PFSK-1 (cell line): ENCODE data around the gene CDK7.

Experiments
- FOXP2 ChIP-seq: optimal IDR thresholded peaks from 2 replicates; pipeline ENCODE3; 2011; ENCODE audit warnings: borderline replicate concordance, control low read depth, inconsistent platforms; ENCODE audit not compliant: insufficient read depth; ENCODE audit errors: extremely low read length, extremely low read depth
- POLR2AphosphoS5 ChIP-seq: IDR thresholded peaks from 2 replicates; pipeline ENCODE4 v1.6.1; 2012; ENCODE audit warnings: low read depth, mild to moderate bottlenecking, control low read depth, low read length, moderate library complexity
- SIN3A ChIP-seq: IDR thresholded peaks from 2 replicates; pipeline ENCODE4 v1.6.1; 2012; ENCODE audit warnings: mild to moderate bottlenecking, low read length, moderate library complexity, borderline replicate concordance; ENCODE audit not compliant: insufficient read depth
- TAF1 ChIP-seq: IDR thresholded peaks from 2 replicates; pipeline ENCODE4 v1.6.1; 2012; ENCODE audit warnings: low read length, control low read depth, borderline replicate concordance; ENCODE audit not compliant: insufficient read depth
- TF ChIP-seq, protein P1 (sequence below), 2 experiments: IDR thresholded peaks; 2 replicates each; pipeline versions ENCODE4 v1.6.1 to v1.8.0; 2011 to 2012; ENCODE audit warnings: low read depth in 2 of 2, low read length in 2 of 2, control low read depth in 1 of 2, inconsistent platforms in 1 of 2, mild to moderate bottlenecking in 1 of 2, moderate library complexity in 1 of 2; ENCODE audit not compliant: insufficient read depth in 1 of 2

CDK7 gene

DNA sequence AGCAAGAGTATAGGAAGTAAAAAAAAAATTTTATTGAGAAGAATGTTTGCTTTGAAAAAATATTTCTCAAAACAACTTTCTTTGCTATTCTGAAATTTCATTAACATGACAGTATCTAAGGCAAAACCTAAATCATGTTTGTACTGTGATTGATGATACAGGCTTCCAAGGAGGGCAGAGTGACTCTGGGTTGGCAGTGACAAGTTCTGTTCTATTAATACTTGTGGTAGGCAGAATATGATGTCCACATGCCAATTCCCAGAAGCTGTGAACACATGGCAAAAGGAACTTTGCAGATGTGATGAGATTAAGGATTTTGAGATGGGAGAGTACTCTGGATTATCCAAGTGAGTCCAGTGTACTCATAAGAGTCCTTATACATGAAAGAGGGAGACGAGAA is 81.3 kb downstream of the CDK7 start:
- TF ChIP-seq, protein P1, sequence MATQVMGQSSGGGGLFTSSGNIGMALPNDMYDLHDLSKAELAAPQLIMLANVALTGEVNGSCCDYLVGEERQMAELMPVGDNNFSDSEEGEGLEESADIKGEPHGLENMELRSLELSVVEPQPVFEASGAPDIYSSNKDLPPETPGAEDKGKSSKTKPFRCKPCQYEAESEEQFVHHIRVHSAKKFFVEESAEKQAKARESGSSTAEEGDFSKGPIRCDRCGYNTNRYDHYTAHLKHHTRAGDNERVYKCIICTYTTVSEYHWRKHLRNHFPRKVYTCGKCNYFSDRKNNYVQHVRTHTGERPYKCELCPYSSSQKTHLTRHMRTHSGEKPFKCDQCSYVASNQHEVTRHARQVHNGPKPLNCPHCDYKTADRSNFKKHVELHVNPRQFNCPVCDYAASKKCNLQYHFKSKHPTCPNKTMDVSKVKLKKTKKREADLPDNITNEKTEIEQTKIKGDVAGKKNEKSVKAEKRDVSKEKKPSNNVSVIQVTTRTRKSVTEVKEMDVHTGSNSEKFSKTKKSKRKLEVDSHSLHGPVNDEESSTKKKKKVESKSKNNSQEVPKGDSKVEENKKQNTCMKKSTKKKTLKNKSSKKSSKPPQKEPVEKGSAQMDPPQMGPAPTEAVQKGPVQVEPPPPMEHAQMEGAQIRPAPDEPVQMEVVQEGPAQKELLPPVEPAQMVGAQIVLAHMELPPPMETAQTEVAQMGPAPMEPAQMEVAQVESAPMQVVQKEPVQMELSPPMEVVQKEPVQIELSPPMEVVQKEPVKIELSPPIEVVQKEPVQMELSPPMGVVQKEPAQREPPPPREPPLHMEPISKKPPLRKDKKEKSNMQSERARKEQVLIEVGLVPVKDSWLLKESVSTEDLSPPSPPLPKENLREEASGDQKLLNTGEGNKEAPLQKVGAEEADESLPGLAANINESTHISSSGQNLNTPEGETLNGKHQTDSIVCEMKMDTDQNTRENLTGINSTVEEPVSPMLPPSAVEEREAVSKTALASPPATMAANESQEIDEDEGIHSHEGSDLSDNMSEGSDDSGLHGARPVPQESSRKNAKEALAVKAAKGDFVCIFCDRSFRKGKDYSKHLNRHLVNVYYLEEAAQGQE (IDR thresholded peaks at IDR 0.05; ENCODE audit: insufficient read depth in 1 of 2, low read depth in 2 of 2, low read length in 2 of 2) = no peak
- TF ChIP-seq POLR2AphosphoS5 = no peak
- TF ChIP-seq SIN3A = no peak
- TF ChIP-seq FOXP2 = no peak
- TF ChIP-seq TAF1 = no peak

DNA sequence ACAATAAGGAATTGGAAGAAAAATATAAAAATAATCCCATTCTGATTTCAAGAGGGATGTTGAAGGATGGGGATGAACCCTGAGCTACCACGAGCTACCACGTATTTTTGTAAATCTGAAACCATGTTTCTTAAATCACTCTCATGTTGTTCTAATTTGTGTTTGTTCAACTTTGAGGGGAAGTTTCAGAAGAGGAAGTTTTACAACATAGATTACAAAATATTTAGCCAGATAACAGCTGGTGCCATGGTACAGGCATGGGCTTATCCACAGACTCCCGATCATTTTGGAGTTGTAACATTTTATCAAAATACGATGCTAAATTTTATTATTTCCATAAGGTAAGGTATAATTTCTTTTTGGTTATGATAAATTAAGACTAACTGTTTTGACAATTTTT is 82.7 kb downstream of the CDK7 start:
- no peak for TF ChIP-seq POLR2AphosphoS5
- no peak for TF ChIP-seq SIN3A
- no peak for TF ChIP-seq FOXP2
- TF ChIP-seq, protein P1 (IDR thresholded peaks at IDR 0.05; ENCODE audit: insufficient read depth in 1 of 2, low read depth in 2 of 2, low read length in 2 of 2) = no peak
- no peak for TF ChIP-seq TAF1

DNA sequence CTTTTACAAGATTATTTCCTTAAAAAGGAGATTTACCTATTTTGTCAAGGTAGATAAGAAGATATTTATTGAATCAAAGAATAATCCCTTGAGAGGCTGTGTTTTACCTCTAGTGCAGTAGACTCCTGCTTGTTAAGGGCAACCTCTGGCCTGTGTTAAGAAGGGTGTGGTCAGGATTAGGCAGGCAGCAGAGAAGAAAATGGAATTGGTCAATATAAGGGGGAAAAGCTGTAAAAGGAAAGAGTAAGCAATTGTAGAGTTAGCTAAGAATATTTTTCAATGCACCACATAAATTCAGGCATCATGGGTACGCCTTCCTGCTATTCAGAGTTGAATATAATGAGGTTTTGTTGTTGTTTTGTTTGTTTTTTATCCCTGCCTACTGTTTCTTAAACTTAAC is 91.7 kb downstream of the CDK7 start:
- no peak for TF ChIP-seq POLR2AphosphoS5
- TF ChIP-seq, protein P1 (IDR thresholded peaks at IDR 0.05; ENCODE audit: insufficient read depth in 1 of 2, low read depth in 2 of 2, low read length in 2 of 2) = no peak
- no peak for TF ChIP-seq TAF1
- no peak for TF ChIP-seq SIN3A
- TF ChIP-seq FOXP2 = no peak
